NCI-H82 (cell line): ENCODE data around the gene CAP1.
"Not testable (repeated sequence)": the region's sequence is repeated elsewhere in the genome, so short reads cannot be mapped to it uniquely, and the experiment has no call there.

Source experiments
- DNase-seq: peaks from one replicate; lab custom pipeline; 2025; lab: John Stamatoyannopoulos, UW

CAP1 gene

GRCh38 chr1:40032240-40032891 is 8.2 kb upstream of the CAP1 start:
- DNase-seq = peak; percentile 81

- no peak for DNase-seq
These were observed 5.7 kb upstream of the CAP1 start for GRCh38 chr1:40034869-40035268.

GRCh38 chr1:40036574-40036973 is 4.0 kb upstream of the CAP1 start:
- peak; percentile 31 for DNase-seq

GRCh38 chr1:40037254-40037653 is 3.3 kb upstream of the CAP1 start:
- DNase-seq = not testable (repeated sequence)

GRCh38 chr1:40038697-40039096 is 1.8 kb upstream of the CAP1 start:
- DNase-seq = no peak

- DNase-seq = peak; percentile 49
These were observed 1.2 kb upstream of the CAP1 start for GRCh38 chr1:40039245-40039756.

GRCh38 chr1:40039757-40040510 is 595 bp upstream of the CAP1 start:
- peak; percentile 81 for DNase-seq

- DNase-seq = no peak
These were observed 923 bp downstream of the CAP1 start for GRCh38 chr1:40041466-40041838.

GRCh38 chr1:40042341-40042740 is 1.8 kb downstream of the CAP1 start:
- DNase-seq = no peak

- no peak for DNase-seq
These were observed 3.6 kb downstream of the CAP1 start for GRCh38 chr1:40044110-40044509.

- DNase-seq = no peak
These were observed 4.7 kb downstream of the CAP1 start for GRCh38 chr1:40045182-40045581.

GRCh38 chr1:40045766-40046165 is 5.2 kb downstream of the CAP1 start:
- DNase-seq = no peak

- DNase-seq = no peak
These were observed 6.7 kb downstream of the CAP1 start for GRCh38 chr1:40047276-40047675.

GRCh38 chr1:40047769-40048168 is 7.2 kb downstream of the CAP1 start:
- no peak for DNase-seq

- DNase-seq = no peak
These were observed 9.2 kb downstream of the CAP1 start for GRCh38 chr1:40049725-40050124.

GRCh38 chr1:40050863-40051262 is 10.3 kb downstream of the CAP1 start:
- no peak for DNase-seq

- DNase-seq = peak; percentile 11
These were observed 12.8 kb downstream of the CAP1 start for GRCh38 chr1:40053138-40053887.

GRCh38 chr1:40056519-40057309 is 16.2 kb downstream of the CAP1 start:
- DNase-seq = no peak

GRCh38 chr1:40057310-40058030 is 16.9 kb downstream of the CAP1 start:
- no peak for DNase-seq

- DNase-seq = no peak
These were observed 17.5 kb downstream of the CAP1 start for GRCh38 chr1:40058097-40058452.
